ENCODE measurements around the gene TNPO1. TPM values are rescaled to one million over a fixed set of nuclear protein-coding genes. Genes with fewer than 3 reads are reported as not detected.

Gene TNPO1
- total RNA-seq, 1 donor: 256 TPM

- Histone ChIP-seq H3K4me2 (ENCODE audit: insufficient read depth, low read length) (no peak overlapping the region), H3K4me3 (ENCODE audit: insufficient read depth, low read length) (no peak overlapping the region), H3K27ac (ENCODE audit: low read depth, low read length) (peak overlapping the region; percentile 19), H4K20me1 (ENCODE audit: insufficient read depth, low read length) (peaks cover 19% of the 10 kb centered on the region), H3K4me1 (ENCODE audit: insufficient read depth, low read length) (peaks cover 8% of the 10 kb centered on the region), H2AFZ (ENCODE audit: low read length) (no peak overlapping the region), H3K27me3 (ENCODE audit: insufficient read depth, low read length) (no peaks in the 10 kb centered on the region), H3K9me3 (ENCODE audit: low read depth, low read length) (no peaks in the 10 kb centered on the region), H3K79me2 (ENCODE audit: insufficient read depth, low read length) (peaks cover 92% of the 10 kb centered on the region), H3K36me3 (ENCODE audit: insufficient read depth, low read length) (peaks cover 84% of the 10 kb centered on the region)
- DNase-seq (ENCODE audit: insufficient read length, low spot score, missing footprints): peak; percentile 47
- no peak for TF ChIP-seq CTCF (IDR thresholded peaks at IDR 0.05; ENCODE audit: extremely low read depth, low read depth, low read length)
These were observed 44.0 kb downstream of the TNPO1 start for GRCh38 chr5:72860499-72860898.

- H3K79me2 ChIP-seq (ENCODE audit: insufficient read depth, low read length): peaks cover 75% of the 10 kb centered on the region
- peaks cover 11% of the 10 kb centered on the region for H3K4me1 ChIP-seq (ENCODE audit: insufficient read depth, low read length)
- no peak for TF ChIP-seq CTCF (IDR thresholded peaks at IDR 0.05; ENCODE audit: extremely low read depth, low read depth, low read length)
- H2AFZ ChIP-seq (ENCODE audit: low read length): no peak overlapping the region
- H3K36me3 ChIP-seq (ENCODE audit: insufficient read depth, low read length): peaks cover 85% of the 10 kb centered on the region
- H3K4me3 ChIP-seq (ENCODE audit: insufficient read depth, low read length): no peak overlapping the region
- H3K27ac ChIP-seq (ENCODE audit: low read depth, low read length): peak overlapping the region; percentile 72
- H4K20me1 ChIP-seq (ENCODE audit: insufficient read depth, low read length): peaks cover 7% of the 10 kb centered on the region
- H3K9me3 ChIP-seq (ENCODE audit: low read depth, low read length): no peaks in the 10 kb centered on the region
- no peaks in the 10 kb centered on the region for H3K27me3 ChIP-seq (ENCODE audit: insufficient read depth, low read length)
- H3K4me2 ChIP-seq (ENCODE audit: insufficient read depth, low read length): peak overlapping the region; percentile 3
- no peak for DNase-seq (ENCODE audit: insufficient read length, low spot score, missing footprints)
These were observed 55.0 kb downstream of the TNPO1 start for GRCh38 chr5:72871366-72872024.

- Histone ChIP-seq H3K27ac (ENCODE audit: low read depth, low read length) (no peak overlapping the region), H3K36me3 (ENCODE audit: insufficient read depth, low read length) (peaks cover 88% of the 10 kb centered on the region), H3K4me1 (ENCODE audit: insufficient read depth, low read length) (no peaks in the 10 kb centered on the region), H4K20me1 (ENCODE audit: insufficient read depth, low read length) (peaks cover 6% of the 10 kb centered on the region), H3K4me3 (ENCODE audit: insufficient read depth, low read length) (no peak overlapping the region), H3K27me3 (ENCODE audit: insufficient read depth, low read length) (no peaks in the 10 kb centered on the region), H3K79me2 (ENCODE audit: insufficient read depth, low read length) (peaks cover 71% of the 10 kb centered on the region), H3K4me2 (ENCODE audit: insufficient read depth, low read length) (no peak overlapping the region), H2AFZ (ENCODE audit: low read length) (no peak overlapping the region), H3K9me3 (ENCODE audit: low read depth, low read length) (no peaks in the 10 kb centered on the region)
- TF ChIP-seq CTCF (IDR thresholded peaks at IDR 0.05; ENCODE audit: extremely low read depth, low read depth, low read length): no peak
- no peak for DNase-seq (ENCODE audit: insufficient read length, low spot score, missing footprints)
These were observed 62.4 kb downstream of the TNPO1 start for GRCh38 chr5:72878854-72879253.

- Histone ChIP-seq H3K4me3 (ENCODE audit: insufficient read depth, low read length) (no peak overlapping the region), H3K36me3 (ENCODE audit: insufficient read depth, low read length) (peaks cover 91% of the 10 kb centered on the region), H4K20me1 (ENCODE audit: insufficient read depth, low read length) (peaks cover 25% of the 10 kb centered on the region), H3K79me2 (ENCODE audit: insufficient read depth, low read length) (peaks cover 79% of the 10 kb centered on the region), H3K27ac (ENCODE audit: low read depth, low read length) (no peak overlapping the region), H3K9me3 (ENCODE audit: low read depth, low read length) (no peaks in the 10 kb centered on the region), H3K4me2 (ENCODE audit: insufficient read depth, low read length) (no peak overlapping the region), H3K4me1 (ENCODE audit: insufficient read depth, low read length) (no peaks in the 10 kb centered on the region), H3K27me3 (ENCODE audit: insufficient read depth, low read length) (no peaks in the 10 kb centered on the region), H2AFZ (ENCODE audit: low read length) (no peak overlapping the region)
- DNase-seq (ENCODE audit: insufficient read length, low spot score, missing footprints): no peak
- no peak for TF ChIP-seq CTCF (IDR thresholded peaks at IDR 0.05; ENCODE audit: extremely low read depth, low read depth, low read length)
These were observed 66.5 kb downstream of the TNPO1 start for GRCh38 chr5:72882989-72883388.
